Activated naive CD8-positive, alpha-beta T cell treated with anti-CD3 and anti-CD28 coated beads for 36 hours (primary cell): ENCODE data around the gene SLC25A22. TPM values are rescaled to one million over a fixed set of nuclear protein-coding genes. Genes with fewer than 3 reads are reported as not detected.

Source experiments
- DNase-seq: peaks from one replicate; pipeline ENCODE4 v3.0.0; 2021
- H3K27ac Mint-ChIP-seq: one replicate; pipeline ENCODE4 v1.8.0; 2022; ENCODE audit warnings: mild to moderate bottlenecking, moderate library complexity, mixed read lengths
- H3K27me3 Mint-ChIP-seq: one replicate; pipeline ENCODE4 v1.8.0; 2022; ENCODE audit warnings: mild to moderate bottlenecking, mixed read lengths
- H3K36me3 Mint-ChIP-seq: one replicate; pipeline ENCODE4 v1.8.0; 2021; ENCODE audit warnings: mild to moderate bottlenecking, mixed read lengths
- H3K4me1 Mint-ChIP-seq: one replicate; pipeline ENCODE4 v1.8.0; 2021; ENCODE audit warnings: mixed read lengths
- H3K4me3 Mint-ChIP-seq: one replicate; pipeline ENCODE4 v1.8.0; 2022; ENCODE audit warnings: mild to moderate bottlenecking, moderate library complexity, mixed read lengths
- H3K9me3 Mint-ChIP-seq: one replicate; pipeline ENCODE4 v1.8.0; 2022; ENCODE audit warnings: mixed read lengths
- total RNA-seq, 2 experiments: library from RNA; stranded (reverse); gene quantifications; one replicate each; pipeline ENCODE4 v1.2.3, GENCODE V29; 2021

Gene SLC25A22
- total RNA-seq, 2 experiments from 2014 or later, result 54.4 to 56.5 TPM

DNA sequence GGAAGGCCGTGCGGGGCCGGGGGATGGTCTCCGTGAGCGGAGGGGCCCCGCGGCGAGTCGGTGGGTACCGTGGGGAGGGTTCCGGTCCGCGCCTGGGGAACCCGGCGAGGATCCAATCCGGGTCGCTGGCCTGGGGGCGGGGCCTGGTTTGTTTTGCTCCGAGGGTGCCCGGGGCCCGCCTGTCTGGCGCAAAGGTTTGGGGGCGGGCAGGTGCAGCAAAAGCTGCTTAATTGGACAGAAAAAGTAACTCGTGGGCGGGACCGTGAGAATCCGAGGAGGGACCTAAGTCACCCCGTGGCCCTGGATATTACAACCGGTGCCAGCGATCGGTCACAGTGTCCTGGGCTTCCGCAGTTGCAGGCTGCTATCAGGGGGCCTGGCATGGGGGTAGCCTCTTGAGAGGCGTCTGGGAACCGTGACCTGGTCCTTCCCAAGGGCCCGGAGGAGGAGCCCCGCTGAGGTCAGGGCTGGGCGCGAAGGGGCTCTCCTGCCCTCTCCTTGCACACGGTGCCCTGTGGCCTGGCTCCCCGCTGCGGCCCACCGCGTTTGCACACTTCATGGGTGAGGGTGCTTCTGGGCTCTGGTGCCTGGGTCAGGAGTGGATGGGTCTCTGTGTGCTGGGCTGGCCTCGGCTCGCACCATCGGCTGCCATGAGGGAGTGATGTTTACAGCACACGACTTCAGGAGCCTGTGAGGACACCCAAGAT, 22.0 kb upstream of the SLC25A22 start:
- peak overlapping the region; percentile 77 for H3K4me3 Mint-ChIP-seq
- no peaks in the 10 kb centered on the region for H3K27me3 Mint-ChIP-seq
- peaks cover 17% of the 10 kb centered on the region for H3K4me1 Mint-ChIP-seq
- peak overlapping the region; percentile 48 for H3K27ac Mint-ChIP-seq
- peak; percentile 94 for DNase-seq
- no peaks in the 10 kb centered on the region for H3K9me3 Mint-ChIP-seq
- H3K36me3 Mint-ChIP-seq, result peaks cover 5% of the 10 kb centered on the region

DNA sequence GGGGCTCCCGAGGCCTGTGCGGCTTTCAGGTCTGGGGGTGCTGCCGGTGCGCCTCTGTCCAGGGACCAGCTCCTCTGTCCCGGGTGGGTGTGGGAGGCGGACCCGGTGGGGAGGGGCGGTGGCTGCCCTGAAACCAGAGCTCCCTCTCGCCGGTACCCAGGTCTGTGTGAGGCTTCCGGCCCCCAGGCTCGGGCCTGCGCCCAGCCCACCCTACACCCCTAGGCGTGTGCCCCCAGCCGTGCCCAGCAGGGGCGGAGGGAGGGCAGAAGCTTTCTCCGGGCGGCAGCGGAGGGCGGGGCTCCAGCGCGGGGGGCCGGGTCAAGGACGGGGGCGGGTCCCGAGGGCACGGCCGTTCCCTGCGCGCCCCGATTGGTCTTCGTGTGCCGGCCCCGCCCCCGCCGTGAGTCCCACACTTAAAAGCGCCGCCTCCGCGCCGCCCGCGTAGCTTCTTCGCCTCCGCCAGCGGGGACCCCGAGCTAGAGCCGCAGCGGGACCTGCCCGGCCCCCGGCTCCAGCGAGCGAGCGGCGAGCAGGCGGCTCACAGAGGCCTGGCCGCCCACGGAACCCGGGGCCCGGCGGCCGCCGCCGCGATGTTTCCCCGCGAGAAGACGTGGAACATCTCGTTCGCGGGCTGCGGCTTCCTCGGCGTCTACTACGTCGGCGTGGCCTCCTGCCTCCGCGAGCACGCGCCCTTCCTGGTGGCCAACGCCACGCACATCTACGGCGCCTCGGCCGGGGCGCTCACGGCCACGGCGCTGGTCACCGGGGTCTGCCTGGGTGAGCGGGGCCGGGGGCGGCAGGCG, 21.2 kb upstream of the SLC25A22 start:
- Mint-ChIP-seq H3K4me1 (peaks cover 17% of the 10 kb centered on the region), H3K4me3 (peak overlapping the region; percentile 77), H3K36me3 (no peaks in the 10 kb centered on the region), H3K9me3 (no peaks in the 10 kb centered on the region), H3K27ac (peak overlapping the region; percentile 60), H3K27me3 (no peaks in the 10 kb centered on the region)
- peak; percentile 94 for DNase-seq

DNA sequence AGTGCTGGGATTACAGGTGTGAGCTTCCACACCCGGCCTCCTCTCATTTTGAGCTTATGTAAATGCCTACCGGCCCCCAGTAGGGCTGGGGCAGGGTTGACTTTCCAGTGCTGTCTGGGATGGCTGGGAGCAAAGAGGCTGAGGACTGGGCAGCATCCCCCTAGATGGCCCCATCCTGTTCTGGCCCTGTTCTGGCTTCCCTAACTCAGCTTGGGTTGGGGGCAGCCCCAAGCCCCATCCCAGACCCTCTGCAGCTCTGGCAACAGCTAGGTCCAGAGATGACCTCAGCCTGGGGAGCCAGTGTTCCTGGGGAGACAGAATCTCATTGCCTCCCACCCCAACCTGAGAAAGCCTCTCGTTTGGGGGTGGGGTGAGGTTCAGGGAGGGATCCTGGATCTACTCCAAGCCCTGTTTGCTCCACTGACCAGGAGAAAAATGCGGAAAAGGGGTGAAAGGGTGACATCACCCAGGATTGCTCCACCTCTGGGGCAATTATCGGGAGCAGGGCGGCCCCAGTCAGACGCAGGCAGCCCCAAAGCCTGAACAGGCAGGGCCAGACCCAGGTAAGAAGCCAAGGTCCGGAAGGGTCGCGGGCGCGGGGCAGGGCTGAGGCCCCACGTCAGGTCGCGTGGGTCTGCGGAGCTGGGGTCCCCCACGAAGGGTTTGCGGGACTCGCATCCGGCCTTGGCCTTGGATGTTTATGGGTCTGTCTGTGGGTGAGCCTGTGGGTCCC, 20.5 kb upstream of the SLC25A22 start, which contains the start of gene PNPLA2:
TSS of gene PNPLA2 (plus strand) at position 519 of the 733 bp plus-strand sequence. CDS start 805 bp downstream, outside the sequence.
- Mint-ChIP-seq H3K4me3 (peak within 1 kb of the TSS; percentile 77), H3K9me3 (no peaks in the 10 kb centered on the region), H3K27me3 (no peaks in the 10 kb centered on the region), H3K27ac (peak within 1 kb of the TSS; percentile 60), H3K36me3 (peaks cover 4% of the 10 kb centered on the region), H3K4me1 (peaks cover 20% of the 10 kb centered on the region)
- DNase-seq, result no peak

DNA sequence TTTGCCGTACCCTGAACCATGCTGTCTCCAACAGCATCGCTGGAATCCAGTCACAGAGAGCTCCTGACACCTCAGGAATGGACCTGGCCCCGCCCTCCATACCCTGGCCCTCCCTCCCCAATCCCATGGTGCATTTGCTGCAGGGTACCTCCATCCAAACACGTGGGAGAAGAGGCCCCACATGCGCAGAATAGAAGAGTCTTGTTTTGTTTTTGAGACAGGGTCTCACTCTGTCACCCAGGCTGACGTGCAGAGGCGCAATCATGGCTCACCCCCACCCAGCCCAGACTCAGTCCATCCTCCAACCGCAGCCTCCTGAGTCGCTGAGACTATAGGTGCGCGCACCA, 18.3 kb upstream of the SLC25A22 start:
- Mint-ChIP-seq H3K4me3 (peak overlapping the region; percentile 22), H3K27me3 (no peaks in the 10 kb centered on the region), H3K4me1 (peaks cover 30% of the 10 kb centered on the region), H3K9me3 (no peaks in the 10 kb centered on the region), H3K27ac (no peak overlapping the region), H3K36me3 (peaks cover 20% of the 10 kb centered on the region)
- DNase-seq, result no peak

DNA sequence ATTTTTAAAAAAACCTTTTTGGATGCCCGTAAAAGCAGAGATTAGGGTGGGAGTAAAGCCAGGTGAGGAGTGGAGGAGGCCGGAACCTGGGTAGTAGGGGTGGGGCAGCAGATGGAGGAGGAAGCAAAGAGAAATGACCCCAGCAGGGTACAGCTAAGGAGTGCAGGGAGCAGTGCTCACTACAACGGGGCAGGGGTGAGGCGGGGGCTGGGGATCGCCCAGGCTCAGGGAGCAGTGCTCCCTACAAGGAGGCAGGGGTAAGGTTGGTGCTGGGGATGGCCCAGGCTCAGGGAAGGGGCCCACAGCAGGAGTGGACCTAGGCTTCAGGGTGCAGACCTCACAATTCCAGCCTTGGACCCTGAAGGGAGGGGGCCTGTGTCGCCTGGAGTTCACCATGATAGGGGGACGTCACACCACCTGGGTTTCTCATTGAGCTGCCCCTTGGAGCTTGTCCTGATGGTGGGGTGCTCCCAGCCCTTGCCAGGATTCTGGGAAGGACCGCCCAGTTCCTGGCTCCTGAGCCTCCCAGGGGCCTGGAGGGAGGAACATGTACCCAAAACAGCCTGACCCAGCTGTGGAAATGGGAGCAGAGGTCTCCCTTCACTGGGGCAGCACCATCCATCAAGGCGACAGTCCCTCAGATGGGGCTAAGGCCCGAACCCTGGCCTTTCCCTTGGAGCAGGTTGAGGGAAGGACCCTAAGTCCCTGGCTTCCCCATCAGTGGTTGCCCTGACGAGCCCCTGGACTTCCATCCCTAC, 17.8 kb upstream of the SLC25A22 start:
- Mint-ChIP-seq H3K36me3 (peaks cover 26% of the 10 kb centered on the region), H3K4me3 (peak overlapping the region; percentile 22), H3K4me1 (peaks cover 32% of the 10 kb centered on the region), H3K9me3 (no peaks in the 10 kb centered on the region), H3K27me3 (peaks cover under 1% of the 10 kb centered on the region), H3K27ac (no peak overlapping the region)
- DNase-seq, result no peak

DNA sequence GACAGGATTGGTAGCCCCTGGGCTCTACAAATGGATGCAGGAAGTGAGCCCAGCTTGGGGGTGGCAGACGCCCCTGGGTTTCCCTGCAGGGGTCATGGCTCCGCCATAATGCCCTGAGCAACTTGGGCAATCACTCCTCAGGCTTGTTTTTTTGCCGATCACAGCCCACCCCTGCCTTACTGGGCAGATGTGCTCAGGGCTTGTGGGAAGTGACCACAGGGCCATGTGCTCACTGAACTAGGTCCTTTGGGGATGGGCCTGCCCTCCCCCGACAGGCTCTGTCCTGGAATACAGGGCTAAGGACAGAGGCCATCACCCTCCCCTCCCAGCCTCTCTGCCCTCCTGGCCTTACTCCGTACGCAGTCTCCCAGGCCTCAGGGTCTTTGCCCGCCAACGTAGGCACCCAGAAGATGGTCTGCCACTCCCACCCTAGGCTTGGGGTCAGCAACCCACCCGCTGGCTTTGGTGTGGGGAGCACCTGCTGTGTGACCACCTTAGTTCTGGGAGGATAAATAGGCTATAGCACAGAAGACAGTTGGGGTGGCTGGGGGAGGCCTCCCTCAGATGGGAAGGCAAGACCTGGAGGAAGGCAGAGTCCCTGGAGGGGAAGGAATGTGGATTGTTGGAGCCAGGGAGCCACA, 15.5 kb upstream of the SLC25A22 start:
- H3K4me3 Mint-ChIP-seq, result peak overlapping the region; percentile 1
- peak overlapping the region; percentile 71 for H3K27ac Mint-ChIP-seq
- H3K9me3 Mint-ChIP-seq, result no peaks in the 10 kb centered on the region
- peaks cover 27% of the 10 kb centered on the region for H3K4me1 Mint-ChIP-seq
- no peak for DNase-seq
- H3K27me3 Mint-ChIP-seq, result peaks cover 7% of the 10 kb centered on the region
- H3K36me3 Mint-ChIP-seq, result peaks cover 36% of the 10 kb centered on the region

DNA sequence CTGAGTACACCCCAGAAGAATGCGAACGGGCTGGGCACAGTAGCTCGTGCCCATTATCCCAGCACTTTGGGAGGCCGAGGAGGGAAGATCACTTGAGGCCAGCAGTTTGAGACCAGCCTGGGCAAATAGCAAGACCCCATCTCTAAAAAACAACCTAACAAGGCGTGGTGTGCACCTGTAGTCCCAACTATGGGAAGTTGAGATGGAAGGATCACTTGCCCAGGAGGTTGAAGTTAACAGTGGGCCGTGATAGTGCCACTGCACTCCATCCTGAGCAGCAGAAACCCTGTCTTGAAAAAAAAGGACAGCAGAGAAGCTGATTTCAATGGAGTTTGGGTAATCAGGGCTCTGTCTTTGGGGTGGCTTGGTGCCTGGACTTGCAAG, 15.0 kb upstream of the SLC25A22 start:
- Mint-ChIP-seq H3K9me3 (no peaks in the 10 kb centered on the region), H3K4me3 (peak overlapping the region; percentile 88), H3K27me3 (peaks cover 7% of the 10 kb centered on the region), H3K4me1 (peaks cover 27% of the 10 kb centered on the region), H3K27ac (peak overlapping the region; percentile 94), H3K36me3 (peaks cover 36% of the 10 kb centered on the region)
- DNase-seq, result no peak

DNA sequence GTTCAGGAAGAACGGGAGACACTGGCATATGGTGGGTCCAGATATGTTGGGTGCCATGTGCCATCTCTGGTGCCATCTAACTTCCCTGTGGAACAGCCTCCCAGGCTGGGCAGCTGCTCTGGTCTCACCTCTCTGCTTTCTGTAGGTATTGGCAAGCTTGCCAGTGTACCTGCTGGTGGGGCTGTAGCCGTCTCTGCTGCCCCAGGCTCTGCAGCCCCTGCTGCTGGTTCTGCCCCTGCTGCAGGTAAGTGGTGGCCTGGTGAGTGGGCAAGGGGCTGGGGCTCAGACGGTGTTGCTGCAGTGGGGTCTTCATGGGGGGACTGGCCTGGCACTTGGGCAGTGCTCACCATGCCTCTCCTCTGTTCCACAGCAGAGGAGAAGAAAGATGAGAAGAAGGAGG, 14.3 kb upstream of the SLC25A22 start:
- peak overlapping the region; percentile 88 for H3K4me3 Mint-ChIP-seq
- no peak for DNase-seq
- peak overlapping the region; percentile 94 for H3K27ac Mint-ChIP-seq
- H3K27me3 Mint-ChIP-seq, result peaks cover 7% of the 10 kb centered on the region
- peaks cover 32% of the 10 kb centered on the region for H3K4me1 Mint-ChIP-seq
- peaks cover 39% of the 10 kb centered on the region for H3K36me3 Mint-ChIP-seq
- no peaks in the 10 kb centered on the region for H3K9me3 Mint-ChIP-seq

DNA sequence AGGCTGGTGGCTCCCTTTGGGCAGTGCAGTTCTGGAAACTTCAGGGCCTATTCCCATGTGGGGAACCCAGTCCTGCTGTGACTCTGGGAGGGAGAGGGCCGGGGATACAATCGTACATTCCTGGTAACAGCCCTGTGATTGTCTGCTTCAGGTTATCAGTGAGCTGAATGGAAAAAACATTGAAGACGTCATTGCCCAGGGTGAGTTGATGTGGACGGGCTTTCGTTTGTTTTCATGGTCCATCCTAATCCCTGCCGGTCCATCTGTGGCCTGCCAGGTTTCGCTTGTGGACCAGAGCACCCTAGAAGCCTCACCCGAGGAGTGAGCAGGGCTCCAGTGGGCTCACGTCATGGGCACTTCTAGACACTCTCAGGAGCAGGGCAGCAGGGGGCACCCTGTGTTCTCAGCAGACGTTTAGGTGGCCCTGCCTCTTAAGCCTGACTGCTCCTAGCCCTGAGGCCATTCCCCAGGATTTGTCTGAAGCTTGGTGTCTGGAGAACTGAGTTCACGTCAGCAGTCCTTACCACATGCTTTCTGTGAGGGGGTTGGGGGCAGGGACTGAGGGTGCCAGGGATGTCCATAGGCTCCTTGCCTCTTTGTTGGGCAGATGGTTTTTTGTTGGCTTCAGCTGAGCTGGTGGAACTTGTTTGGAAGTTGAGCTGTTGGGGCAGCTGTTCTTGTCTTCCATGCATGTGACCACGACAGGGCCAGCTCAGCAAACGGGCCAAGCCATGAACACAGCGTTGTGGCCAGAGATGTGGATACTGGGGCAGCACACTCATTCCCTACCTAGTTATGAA, 13.6 kb upstream of the SLC25A22 start:
- Mint-ChIP-seq H3K9me3 (no peaks in the 10 kb centered on the region), H3K4me3 (peak overlapping the region; percentile 88), H3K36me3 (peaks cover 39% of the 10 kb centered on the region), H3K4me1 (peaks cover 32% of the 10 kb centered on the region), H3K27me3 (peaks cover 7% of the 10 kb centered on the region), H3K27ac (peak overlapping the region; percentile 94)
- no peak for DNase-seq

DNA sequence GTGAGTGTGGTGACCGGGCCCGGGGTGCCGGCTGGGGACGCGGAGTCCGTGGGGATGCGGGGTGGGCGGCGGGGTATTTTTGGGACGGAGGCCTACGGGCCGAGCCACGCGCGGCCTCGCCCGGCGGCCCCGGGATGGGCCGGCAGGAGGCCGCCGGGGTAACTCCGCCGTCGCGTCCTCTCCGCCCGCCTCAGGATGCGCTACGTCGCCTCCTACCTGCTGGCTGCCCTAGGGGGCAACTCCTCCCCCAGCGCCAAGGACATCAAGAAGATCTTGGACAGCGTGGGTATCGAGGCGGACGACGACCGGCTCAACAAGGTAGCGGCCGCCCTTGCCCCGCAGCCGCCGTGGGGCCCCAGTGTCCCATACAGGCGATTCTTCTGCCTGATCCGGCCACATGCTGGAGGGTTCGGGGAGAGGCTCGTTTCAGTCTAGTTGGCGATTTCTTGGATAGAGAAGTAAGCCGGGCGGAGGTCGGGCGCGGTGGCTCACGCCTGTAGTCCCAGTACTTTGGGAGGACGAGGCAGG, 12.0 kb upstream of the SLC25A22 start:
- Mint-ChIP-seq H3K9me3 (no peaks in the 10 kb centered on the region), H3K27me3 (peaks cover 7% of the 10 kb centered on the region), H3K36me3 (peaks cover 41% of the 10 kb centered on the region), H3K27ac (peak overlapping the region; percentile 94), H3K4me3 (peak overlapping the region; percentile 88), H3K4me1 (peaks cover 37% of the 10 kb centered on the region)
- DNase-seq, result no peak

DNA sequence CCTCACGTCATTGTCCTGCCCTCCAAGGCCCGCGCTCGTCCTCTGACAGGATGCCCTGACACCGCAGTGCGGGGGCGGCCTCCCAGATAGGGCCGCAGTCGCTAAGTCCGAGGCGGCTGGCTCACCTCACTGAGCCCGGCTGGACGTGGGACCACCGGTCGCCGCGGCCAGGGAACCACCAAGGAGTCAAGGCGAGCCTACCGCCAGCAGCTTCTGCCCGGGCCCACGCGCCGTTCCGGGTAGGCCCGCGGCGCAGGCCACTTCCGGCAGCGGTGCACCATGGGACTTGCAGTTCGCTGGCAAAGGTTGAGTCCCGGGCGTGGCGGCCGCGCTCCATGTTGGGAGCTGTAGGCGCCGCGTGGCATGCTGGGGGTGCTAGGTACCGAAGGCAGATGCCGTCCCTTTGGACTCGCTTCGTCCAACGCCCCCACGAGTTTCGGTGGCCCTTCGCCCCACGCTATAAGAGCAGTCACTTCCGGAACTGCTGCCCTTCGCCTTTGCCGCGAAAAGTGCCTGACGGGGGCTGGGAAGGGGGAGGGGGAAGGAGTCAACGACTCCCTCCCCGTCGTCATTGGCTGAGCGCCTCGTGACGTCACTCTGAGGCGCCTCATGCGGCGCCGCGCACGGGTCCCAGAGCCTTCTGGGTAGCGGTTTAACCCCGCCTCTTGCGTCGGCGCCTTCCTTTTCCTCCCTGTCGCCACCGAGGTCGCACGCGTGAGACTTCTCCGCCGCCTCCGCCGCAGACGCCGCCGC, 11.4 kb upstream of the SLC25A22 start, which contains the start of gene RPLP2:
TSS of gene RPLP2 (plus strand) at position 681 of the 753 bp plus-strand sequence. CDS start 268 bp downstream, outside the sequence.
- Mint-ChIP-seq H3K4me1 (peaks cover 38% of the 10 kb centered on the region), H3K27ac (peak within 1 kb of the TSS; percentile 94), H3K27me3 (peaks cover 7% of the 10 kb centered on the region), H3K4me3 (peak within 1 kb of the TSS; percentile 88), H3K36me3 (peaks cover 41% of the 10 kb centered on the region), H3K9me3 (no peaks in the 10 kb centered on the region)
- peak; percentile 98 for DNase-seq

DNA sequence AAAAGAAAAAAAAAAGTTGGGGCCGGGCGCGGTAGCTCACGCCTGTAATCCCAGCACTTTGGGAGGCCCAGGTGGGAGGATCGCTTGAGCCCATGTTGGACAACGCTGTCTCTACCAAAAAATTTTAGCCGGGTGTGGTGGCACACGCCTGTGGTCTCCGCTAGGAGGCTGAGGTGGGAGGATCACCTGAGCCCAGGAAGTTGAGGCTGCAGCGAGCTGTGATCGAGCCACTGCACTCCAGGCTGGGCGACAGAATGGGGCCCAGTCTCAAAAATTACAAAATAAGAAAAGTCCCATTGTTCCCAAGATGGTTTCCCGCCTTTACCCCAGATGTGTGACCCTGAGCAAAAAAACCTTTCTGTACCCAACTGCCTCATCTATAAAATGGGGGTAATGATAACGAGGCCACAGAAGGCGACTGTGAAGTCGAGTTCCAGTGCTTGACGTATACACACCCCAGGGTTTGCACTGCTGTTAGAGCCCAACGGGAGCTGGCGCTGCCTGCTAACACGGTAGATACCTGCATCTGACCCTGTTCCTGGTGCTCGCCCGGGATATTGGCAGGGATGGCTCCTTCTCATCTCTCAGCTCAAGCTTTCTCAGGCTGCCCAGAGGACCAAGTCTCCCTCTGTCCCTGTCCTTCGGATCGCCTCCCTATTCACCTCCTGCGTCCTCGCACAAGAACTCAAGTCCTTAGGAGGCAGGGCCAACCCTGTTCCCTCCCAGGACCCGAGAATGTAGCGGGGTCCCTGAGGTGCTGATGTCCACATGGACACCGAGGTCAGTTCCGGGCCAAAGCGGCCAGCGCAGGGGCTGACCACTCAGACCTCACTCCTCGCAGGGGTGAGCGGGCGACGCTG, 10.6 kb upstream of the SLC25A22 start:
- Mint-ChIP-seq H3K4me1 (peaks cover 40% of the 10 kb centered on the region), H3K36me3 (peaks cover 38% of the 10 kb centered on the region), H3K27ac (peak overlapping the region; percentile 91), H3K4me3 (peak overlapping the region; percentile 88), H3K9me3 (no peaks in the 10 kb centered on the region), H3K27me3 (peaks cover 7% of the 10 kb centered on the region)
- no peak for DNase-seq
